ENCODE measurements around the gene NLN.

- no peak for TF ChIP-seq CTCF (CRISPR knock-in tag; IDR thresholded peaks at IDR 0.05)
- no peak for TF ChIP-seq NFYC (CRISPR knock-in tag; IDR thresholded peaks at IDR 0.05)
- no peak for TF ChIP-seq ZNF431 (CRISPR knock-in tag; IDR thresholded peaks at IDR 0.05; ENCODE audit: borderline replicate concordance, low read depth)
- no peak for TF ChIP-seq ZBTB33 (CRISPR knock-in tag; IDR thresholded peaks at IDR 0.05)
- no peak for TF ChIP-seq ARNT (IDR thresholded peaks at IDR 0.05)
- TF ChIP-seq HNRNPUL1 (IDR thresholded peaks at IDR 0.05; ENCODE audit: low read depth, low read length) = no peak
- no peak for TF ChIP-seq POLR2A (IDR thresholded peaks at IDR 0.05; ENCODE audit: insufficient read depth in 1 of 2, low read depth in 2 of 2, low read length in 2 of 2)
- no peak for TF ChIP-seq ZNF780A (CRISPR knock-in tag; IDR thresholded peaks at IDR 0.05)
- TF ChIP-seq ZNF292 (CRISPR knock-in tag; IDR thresholded peaks at IDR 0.05; ENCODE audit: borderline replicate concordance, low read depth) = no peak
- no peak for TF ChIP-seq ZNF766 (CRISPR knock-in tag; IDR thresholded peaks at IDR 0.05; ENCODE audit: borderline replicate concordance)
- TF ChIP-seq KLF13 (CRISPR knock-in tag; IDR thresholded peaks at IDR 0.05) = no peak
- TF ChIP-seq ATF2 (CRISPR knock-in tag; IDR thresholded peaks at IDR 0.05) = no peak
- no peak for TF ChIP-seq ZFP91 (CRISPR knock-in tag; IDR thresholded peaks at IDR 0.05; ENCODE audit: borderline replicate concordance)
- no peak for TF ChIP-seq KLF9 (CRISPR knock-in tag; IDR thresholded peaks at IDR 0.05; ENCODE audit: low read depth)
Observed at GRCh38 chr5:65811885-65812284, 89.9 kb downstream of the NLN start.

All from HepG2 (cell line).